Measurements from ENCODE around the gene GPLD1.
"Not testable (repeated sequence)": the region's sequence is repeated elsewhere in the genome, so short reads cannot be mapped to it uniquely, and the experiment has no call there.

GPLD1 gene

DNA sequence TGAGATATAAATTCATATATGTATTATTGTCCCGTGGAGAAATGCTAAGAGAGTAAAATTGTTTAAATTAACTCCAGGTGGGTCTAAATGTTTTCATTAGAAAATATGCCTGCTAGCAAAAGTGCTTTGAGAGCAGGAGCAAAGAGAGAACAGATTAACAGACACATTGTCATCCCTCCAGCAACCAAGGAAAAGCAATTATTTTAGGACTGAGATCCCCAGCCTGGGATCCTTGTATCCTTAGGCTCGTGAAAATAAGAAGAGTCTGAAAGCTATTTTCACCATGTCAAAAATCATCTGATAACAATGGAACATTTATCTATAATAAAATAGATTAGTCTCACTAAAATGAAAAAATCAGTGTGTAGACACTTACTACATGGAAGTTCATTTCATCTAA lies 98.2 kb downstream of the GPLD1 start:
- H3K27ac ChIP-seq = no peak overlapping the region
- DNase-seq (ENCODE audit: low read depth, low spot score) = no peak

GRCh38 chr6:24387818-24388217 lies 101.6 kb downstream of the GPLD1 start:
- H3K27ac ChIP-seq = peak overlapping the region; percentile 49
- peak; percentile 12 for DNase-seq (ENCODE audit: low read depth, low spot score)

DNA sequence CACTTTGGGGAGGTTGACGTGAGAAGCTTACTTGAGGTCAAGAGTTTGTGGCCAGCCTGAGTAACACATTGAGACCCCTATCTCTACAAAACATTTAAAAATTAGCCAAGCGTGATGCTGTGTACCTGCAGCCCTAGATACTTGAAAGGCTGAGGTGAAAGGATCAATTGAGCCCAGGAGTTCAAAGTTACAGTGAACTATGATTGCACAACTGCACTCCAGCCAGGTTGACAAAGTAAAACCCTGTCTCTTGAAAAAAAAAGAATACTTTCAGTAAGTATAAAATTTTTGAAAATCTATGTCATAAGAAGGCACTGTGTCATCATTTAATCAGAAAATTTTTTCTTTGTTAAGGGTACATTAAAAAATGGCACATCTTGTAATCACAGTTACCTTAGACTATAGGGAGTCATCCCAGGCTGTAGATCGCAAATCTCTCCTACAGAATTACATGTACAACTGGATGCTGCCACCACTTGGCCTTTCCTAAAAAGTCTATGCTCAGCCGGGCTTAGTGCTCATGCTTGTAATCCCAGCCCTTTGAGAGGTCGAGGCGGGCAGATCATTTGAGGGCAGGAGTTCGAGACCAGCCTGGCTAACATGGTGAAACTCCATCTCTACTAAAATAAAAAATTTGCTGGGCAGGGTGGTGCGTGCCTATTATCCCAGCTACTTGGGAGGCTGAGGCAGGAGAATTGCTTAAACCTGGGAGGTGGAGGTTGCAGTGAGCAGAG lies 103.7 kb downstream of the GPLD1 start:
- no peak overlapping the region for H3K27ac ChIP-seq
- DNase-seq (ENCODE audit: low read depth, low spot score) = no peak

- not testable (repeated sequence) for DNase-seq (ENCODE audit: low read depth, low spot score); H3K27ac ChIP-seq
These were observed 104.8 kb downstream of the GPLD1 start for GRCh38 chr6:24384369-24385130.

DNA sequence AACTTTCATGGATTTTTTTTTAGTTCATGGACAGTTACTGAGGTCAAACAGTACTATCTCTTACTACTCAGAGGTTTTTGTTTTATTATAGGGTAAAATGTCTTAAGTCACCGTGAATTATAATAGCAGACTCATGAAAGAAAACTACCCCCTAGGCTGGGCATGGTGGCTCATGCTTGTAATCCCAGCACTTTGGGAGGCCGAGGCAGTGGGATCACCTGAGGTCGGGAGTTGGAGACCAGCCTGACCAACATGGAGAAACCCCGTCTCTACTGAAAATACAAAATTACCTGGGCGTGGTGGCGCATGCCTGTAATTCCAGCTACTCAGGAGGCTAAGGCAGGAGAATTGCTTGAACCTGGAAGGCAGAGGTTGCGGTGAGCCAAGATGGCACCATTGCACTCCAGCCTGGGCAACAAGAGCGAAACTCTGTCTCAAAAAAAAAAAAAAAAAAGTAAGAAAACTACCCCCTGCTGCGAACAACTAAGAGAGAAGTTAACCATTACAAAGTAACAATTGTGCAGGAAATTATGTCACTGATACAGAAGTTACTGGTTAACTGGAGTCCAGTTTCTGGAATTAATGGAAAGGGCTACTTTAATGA lies 106.4 kb downstream of the GPLD1 start:
- DNase-seq (ENCODE audit: low read depth, low spot score) = not testable (repeated sequence)

GRCh38 chr6:24382220-24382540 lies 107.2 kb downstream of the GPLD1 start:
- no peak for DNase-seq (ENCODE audit: low read depth, low spot score)
- no peak overlapping the region for H3K27ac ChIP-seq

More for the DNA sequence above, 106.4 kb downstream of the GPLD1 start:
- H3K27ac ChIP-seq = not testable (repeated sequence)

GRCh38 chr6:24381476-24382219 lies 107.7 kb downstream of the GPLD1 start:
- H3K27ac ChIP-seq = no peak overlapping the region
- DNase-seq (ENCODE audit: low read depth, low spot score) = no peak

DNA sequence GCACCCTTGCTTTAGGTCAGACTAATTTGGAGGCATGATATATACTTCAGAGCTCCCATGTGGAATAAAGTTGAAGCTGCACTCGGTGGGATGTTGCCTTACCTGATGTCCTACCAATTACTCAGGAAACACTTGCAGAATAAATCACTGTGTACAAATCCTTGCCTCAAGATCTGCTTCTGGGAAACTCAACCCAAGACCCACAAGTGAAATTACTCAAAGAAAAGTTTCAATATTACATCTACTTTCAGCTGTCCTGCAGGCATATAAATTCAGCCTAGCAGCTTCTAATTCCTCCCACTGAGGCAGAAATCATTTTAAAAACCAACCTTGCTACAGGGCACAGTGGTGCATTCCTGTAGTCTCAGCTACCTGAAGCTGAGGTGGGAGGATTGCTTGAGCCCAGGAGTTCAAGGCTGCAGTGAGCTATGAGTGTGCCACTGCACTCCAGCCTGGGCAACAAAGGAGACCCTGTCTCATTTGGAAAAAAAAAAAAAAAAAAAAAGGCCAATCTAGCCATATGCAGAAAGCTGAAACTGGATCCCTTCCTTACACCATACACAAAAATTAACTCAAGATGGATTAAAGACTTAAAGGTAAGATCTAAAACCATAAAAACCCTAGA lies 110.8 kb downstream of the GPLD1 start:
- DNase-seq (ENCODE audit: low read depth, low spot score) = no peak

More for the DNA sequence above, 110.8 kb downstream of the GPLD1 start:
- H3K27ac ChIP-seq = no peak overlapping the region
